Measurements from ENCODE around the gene SNTN.

DNA sequence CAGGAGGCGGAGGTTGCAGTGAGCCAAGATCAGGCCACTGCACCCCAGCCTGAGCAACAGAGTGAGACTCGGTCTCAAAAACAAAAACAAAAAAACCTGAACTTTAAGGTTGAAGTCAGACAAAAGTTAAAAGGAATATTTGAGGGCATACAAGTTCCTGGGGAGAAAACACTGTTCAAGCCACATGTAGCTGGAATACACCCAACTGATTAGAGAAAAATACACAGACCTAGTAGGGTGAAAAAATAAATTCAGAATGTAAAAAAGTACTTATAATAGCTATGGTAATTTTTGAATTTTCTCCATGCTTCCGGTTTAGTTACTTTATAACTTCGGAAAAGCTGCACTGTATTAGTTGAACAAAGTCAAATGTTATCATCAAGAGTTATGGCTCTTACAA is 42.6 kb upstream of the SNTN start:
- TF ChIP-seq, protein P1, sequence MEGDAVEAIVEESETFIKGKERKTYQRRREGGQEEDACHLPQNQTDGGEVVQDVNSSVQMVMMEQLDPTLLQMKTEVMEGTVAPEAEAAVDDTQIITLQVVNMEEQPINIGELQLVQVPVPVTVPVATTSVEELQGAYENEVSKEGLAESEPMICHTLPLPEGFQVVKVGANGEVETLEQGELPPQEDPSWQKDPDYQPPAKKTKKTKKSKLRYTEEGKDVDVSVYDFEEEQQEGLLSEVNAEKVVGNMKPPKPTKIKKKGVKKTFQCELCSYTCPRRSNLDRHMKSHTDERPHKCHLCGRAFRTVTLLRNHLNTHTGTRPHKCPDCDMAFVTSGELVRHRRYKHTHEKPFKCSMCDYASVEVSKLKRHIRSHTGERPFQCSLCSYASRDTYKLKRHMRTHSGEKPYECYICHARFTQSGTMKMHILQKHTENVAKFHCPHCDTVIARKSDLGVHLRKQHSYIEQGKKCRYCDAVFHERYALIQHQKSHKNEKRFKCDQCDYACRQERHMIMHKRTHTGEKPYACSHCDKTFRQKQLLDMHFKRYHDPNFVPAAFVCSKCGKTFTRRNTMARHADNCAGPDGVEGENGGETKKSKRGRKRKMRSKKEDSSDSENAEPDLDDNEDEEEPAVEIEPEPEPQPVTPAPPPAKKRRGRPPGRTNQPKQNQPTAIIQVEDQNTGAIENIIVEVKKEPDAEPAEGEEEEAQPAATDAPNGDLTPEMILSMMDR (IDR thresholded peaks at IDR 0.05) = no peak
- TF ChIP-seq POLR2A (IDR thresholded peaks at IDR 0.05) = no peak

Measured in adrenal gland (tissue), 5 donors.